Measurements from ENCODE around the gene PIGN.

Gene PIGN

DNA sequence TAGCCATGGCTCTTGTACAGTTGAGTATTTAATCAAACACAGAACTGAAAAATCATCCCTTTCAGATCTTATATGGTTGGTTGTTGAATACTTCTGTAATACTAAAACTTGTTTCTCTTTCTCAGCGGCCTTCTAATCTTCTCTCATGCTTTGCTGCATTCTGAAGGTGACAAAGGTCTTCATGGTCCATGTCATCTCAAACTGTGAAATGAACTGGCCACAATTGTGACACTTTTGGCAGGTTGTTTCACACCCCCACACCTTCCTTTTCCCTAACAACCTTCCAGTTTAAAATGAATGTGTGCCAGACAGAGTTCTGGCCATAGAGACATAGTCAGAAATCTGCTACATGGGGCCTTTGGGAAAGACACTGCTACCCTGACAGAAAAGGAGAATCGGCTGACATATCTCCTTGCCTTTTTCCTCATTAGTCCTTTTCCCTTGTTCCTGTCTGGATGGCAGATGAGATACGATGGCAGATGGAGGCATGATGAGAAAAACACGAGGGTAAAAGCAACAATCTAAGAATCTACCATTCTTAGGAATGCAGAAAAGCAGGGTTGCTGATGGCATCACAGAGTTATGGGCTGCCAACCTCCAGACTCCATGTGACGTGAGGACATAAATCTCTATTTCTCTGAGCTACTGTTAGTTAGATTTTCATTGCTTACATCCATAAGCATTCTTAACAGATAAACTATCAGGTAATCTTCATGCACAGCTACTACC is 106.5 kb downstream of the PIGN start:
- Histone ChIP-seq H3K27me3 (replicated peaks; ENCODE audit: control insufficient read depth, insufficient read depth, low read length) (no peaks in the 10 kb centered on the region), H3K9ac (ENCODE audit: low read length) (no peak overlapping the region), H3K9me3 (ENCODE audit: control insufficient read depth, low read length) (no peaks in the 10 kb centered on the region), H3K36me3 (ENCODE audit: control insufficient read depth, insufficient read depth, low read length, severe bottlenecking) (no peaks in the 10 kb centered on the region), H3K4me3 (ENCODE audit: low read length) (no peak overlapping the region), H3K4me1 (ENCODE audit: control insufficient read depth, insufficient read depth, low read length) (peaks cover 3% of the 10 kb centered on the region)
- peak; percentile 2 for DNase-seq (ENCODE audit: low read depth)

DNA sequence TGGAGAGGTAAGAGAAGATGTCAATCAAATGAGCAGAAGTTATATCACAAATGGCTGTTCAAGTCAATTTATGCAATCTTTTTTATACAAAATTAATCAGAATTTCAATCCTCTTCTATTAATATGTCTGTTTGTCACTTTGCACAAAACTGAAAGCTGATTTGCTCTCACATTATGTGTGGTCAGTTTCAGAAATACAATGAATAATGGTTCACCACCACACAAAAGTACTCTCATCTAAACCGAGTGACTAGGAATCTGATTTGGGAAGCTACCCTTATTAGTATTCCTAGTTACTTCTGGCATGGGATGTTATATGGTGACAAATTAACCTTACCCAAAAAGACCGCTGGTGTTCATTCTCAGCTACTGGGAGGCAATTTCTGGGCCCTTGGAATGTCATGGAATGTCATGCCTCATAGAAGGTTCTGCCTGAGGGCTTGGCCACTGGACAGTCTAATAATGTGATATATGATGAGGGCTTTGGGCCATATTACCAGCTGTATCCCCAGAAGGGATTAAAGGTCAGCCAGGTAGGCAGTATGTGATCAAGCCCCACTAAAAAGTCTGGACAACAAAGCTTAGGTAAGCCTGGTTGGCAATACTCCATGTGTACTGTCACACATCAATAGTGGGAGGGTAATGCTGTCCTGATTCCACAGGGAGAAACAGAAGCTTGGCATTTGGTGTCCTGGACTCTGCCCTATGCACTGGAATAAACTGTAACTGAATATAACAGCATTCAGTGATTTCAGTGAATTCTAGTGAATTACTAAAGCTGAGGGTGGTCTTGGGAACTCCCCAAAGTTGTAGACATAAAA is 113.2 kb downstream of the PIGN start:
- Histone ChIP-seq H3K9ac (ENCODE audit: low read length) (no peak overlapping the region), H3K4me1 (ENCODE audit: control insufficient read depth, insufficient read depth, low read length) (no peaks in the 10 kb centered on the region), H3K9me3 (ENCODE audit: control insufficient read depth, low read length) (no peaks in the 10 kb centered on the region), H3K27me3 (replicated peaks; ENCODE audit: control insufficient read depth, insufficient read depth, low read length) (no peaks in the 10 kb centered on the region), H3K36me3 (ENCODE audit: control insufficient read depth, insufficient read depth, low read length, severe bottlenecking) (peaks cover 10% of the 10 kb centered on the region), H3K4me3 (ENCODE audit: low read length) (no peak overlapping the region)
- no peak for DNase-seq (ENCODE audit: low read depth)

DNA sequence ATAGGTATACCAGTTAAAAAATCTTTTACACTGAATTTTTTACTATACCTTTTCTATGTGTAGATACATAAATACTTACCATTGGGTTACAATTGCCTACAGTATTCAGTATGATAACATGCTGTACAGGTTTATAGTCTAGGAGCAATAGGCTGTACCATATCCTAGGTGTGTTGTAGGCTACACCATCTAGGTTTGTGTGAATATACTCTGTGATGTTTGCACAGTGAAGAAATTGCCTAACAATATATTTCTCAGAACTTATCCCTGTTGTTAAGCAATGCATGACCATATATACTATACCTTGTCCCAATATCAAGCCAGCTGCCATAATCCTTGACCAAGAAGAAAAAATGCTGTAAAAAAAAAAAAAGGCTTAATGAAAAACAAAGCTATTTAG is 114.5 kb downstream of the PIGN start:
- no peaks in the 10 kb centered on the region for H3K27me3 ChIP-seq (replicated peaks; ENCODE audit: control insufficient read depth, insufficient read depth, low read length)
- H3K9ac ChIP-seq (ENCODE audit: low read length), result no peak overlapping the region
- H3K4me1 ChIP-seq (ENCODE audit: control insufficient read depth, insufficient read depth, low read length), result no peaks in the 10 kb centered on the region
- DNase-seq (ENCODE audit: low read depth), result no peak
- H3K36me3 ChIP-seq (ENCODE audit: control insufficient read depth, insufficient read depth, low read length, severe bottlenecking), result peaks cover 17% of the 10 kb centered on the region
- H3K4me3 ChIP-seq (ENCODE audit: low read length), result no peak overlapping the region
- no peaks in the 10 kb centered on the region for H3K9me3 ChIP-seq (ENCODE audit: control insufficient read depth, low read length)

DNA sequence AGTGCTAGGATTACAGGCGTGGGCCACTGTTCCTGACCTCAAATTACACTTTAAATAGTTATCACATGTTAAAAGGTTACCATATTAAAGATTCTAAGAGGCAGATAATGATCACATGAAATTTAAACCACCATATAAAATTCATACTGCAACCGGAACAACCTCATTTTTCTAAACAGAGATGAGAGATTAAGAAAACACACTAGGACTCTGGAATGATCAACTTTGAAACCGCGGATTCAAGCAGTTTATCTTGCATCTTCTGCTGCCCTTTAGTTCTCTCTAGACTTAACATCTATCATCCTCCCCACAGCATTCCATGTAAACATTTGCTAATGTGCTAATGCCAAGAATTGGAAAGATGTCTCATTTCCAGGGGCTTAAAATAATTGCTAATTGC is 115.8 kb downstream of the PIGN start:
- no peak overlapping the region for H3K4me3 ChIP-seq (ENCODE audit: low read length)
- H3K9ac ChIP-seq (ENCODE audit: low read length), result no peak overlapping the region
- H3K9me3 ChIP-seq (ENCODE audit: control insufficient read depth, low read length), result no peaks in the 10 kb centered on the region
- no peaks in the 10 kb centered on the region for H3K4me1 ChIP-seq (ENCODE audit: control insufficient read depth, insufficient read depth, low read length)
- peaks cover 17% of the 10 kb centered on the region for H3K36me3 ChIP-seq (ENCODE audit: control insufficient read depth, insufficient read depth, low read length, severe bottlenecking)
- DNase-seq (ENCODE audit: low read depth), result no peak
- H3K27me3 ChIP-seq (replicated peaks; ENCODE audit: control insufficient read depth, insufficient read depth, low read length), result no peaks in the 10 kb centered on the region

DNA sequence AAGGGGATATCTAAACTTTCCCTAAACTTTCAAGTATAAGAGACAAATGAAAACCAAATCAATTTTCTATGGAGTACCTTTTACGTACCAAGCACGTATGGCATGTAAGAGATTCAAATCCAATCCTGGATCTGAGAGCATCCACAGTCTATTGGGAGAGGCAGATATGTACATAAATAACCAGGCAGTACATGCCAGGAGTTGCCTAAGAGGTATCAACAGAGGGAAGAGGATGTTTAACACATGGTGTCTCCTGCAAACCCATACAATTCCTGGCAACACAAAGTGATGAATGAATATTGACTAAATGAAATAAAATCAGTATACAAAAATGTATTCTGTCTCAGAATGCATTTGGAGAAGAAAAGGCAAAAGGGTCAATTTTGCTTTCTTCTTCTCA is 116.6 kb downstream of the PIGN start:
- Histone ChIP-seq H3K4me1 (ENCODE audit: control insufficient read depth, insufficient read depth, low read length) (no peaks in the 10 kb centered on the region), H3K27me3 (replicated peaks; ENCODE audit: control insufficient read depth, insufficient read depth, low read length) (no peaks in the 10 kb centered on the region), H3K9me3 (ENCODE audit: control insufficient read depth, low read length) (no peaks in the 10 kb centered on the region), H3K36me3 (ENCODE audit: control insufficient read depth, insufficient read depth, low read length, severe bottlenecking) (peaks cover 17% of the 10 kb centered on the region), H3K4me3 (ENCODE audit: low read length) (no peak overlapping the region), H3K9ac (ENCODE audit: low read length) (no peak overlapping the region)
- peak; percentile 20 for DNase-seq (ENCODE audit: low read depth)

DNA sequence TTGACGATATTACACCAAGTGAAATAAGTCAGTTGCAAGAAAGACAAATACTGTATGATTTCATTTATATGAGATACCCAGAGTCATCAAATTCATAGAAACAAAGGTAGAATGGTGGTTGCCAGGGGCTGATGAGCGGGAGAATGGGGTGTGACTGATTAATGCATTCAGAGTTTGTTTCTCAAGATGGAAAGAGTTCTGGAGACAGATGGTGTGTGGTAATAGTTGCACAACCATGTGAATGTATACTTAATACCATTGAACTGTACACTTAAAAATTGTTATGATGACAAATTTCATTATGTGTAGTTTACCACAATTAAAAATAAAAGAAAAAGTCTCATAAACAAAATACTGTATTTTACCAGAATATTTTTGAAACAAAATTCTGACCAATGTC is 117.3 kb downstream of the PIGN start:
- H3K9ac ChIP-seq (ENCODE audit: low read length), result no peak overlapping the region
- peaks cover 17% of the 10 kb centered on the region for H3K36me3 ChIP-seq (ENCODE audit: control insufficient read depth, insufficient read depth, low read length, severe bottlenecking)
- peak; percentile 64 for DNase-seq (ENCODE audit: low read depth)
- no peak overlapping the region for H3K4me3 ChIP-seq (ENCODE audit: low read length)
- no peaks in the 10 kb centered on the region for H3K9me3 ChIP-seq (ENCODE audit: control insufficient read depth, low read length)
- no peaks in the 10 kb centered on the region for H3K4me1 ChIP-seq (ENCODE audit: control insufficient read depth, insufficient read depth, low read length)
- H3K27me3 ChIP-seq (replicated peaks; ENCODE audit: control insufficient read depth, insufficient read depth, low read length), result no peaks in the 10 kb centered on the region

DNA sequence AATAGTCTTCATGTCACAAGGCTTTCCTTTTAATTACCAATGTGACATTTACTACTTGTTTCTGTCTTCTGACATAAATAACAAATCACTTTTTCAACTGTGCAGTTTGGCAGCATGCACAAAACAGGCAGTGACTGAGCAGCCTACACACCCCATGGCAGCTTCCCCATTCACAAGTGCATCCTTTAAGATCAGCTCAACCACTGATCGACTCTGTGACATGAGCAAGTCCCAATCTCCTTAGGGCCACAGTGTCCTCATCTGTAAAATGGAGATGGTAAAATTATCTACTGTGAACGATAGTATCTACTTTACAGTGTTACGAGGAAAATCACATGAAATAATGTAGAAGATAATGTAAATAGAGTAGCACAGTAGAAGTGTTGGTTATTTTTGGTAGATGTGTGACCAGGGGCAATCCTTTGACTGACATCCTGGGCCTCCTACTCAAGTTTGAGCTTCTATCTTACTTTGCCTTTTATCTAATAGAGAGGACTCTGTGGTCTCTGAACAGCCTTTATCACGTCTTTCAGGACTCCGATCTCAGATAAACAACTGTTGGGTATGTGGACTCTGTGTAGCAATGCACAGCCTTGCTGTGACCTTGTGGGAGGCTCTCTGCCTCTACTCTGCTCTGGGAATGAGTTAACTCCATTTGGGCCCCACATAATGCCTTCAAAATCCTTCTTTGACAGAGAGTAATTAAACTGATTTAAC is 120.6 kb downstream of the PIGN start:
- Histone ChIP-seq H3K9ac (ENCODE audit: low read length) (no peak overlapping the region), H3K4me1 (ENCODE audit: control insufficient read depth, insufficient read depth, low read length) (no peaks in the 10 kb centered on the region)
- DNase-seq (ENCODE audit: low read depth), result no peak

DNA sequence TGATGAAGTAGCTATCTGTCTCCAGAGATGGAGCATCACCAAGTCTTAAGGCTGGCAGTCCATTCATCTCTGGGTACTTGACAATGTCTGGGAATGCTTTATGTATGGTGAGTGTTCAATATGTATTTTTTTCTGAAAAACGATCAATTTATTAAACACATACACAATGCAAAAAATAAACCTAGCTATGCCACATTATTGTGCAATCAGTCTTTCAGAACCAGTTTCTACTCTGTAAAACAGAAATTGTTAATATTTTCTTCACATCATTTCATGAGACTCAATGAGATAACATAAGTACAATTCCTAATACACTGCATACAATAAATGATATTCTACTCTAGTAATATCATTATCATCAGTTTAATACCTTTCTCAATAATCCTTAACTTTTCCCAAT is 122.5 kb downstream of the PIGN start:
- Histone ChIP-seq H3K36me3 (ENCODE audit: control insufficient read depth, insufficient read depth, low read length, severe bottlenecking) (peaks cover 13% of the 10 kb centered on the region), H3K9ac (ENCODE audit: low read length) (no peak overlapping the region), H3K4me1 (ENCODE audit: control insufficient read depth, insufficient read depth, low read length) (no peaks in the 10 kb centered on the region), H3K27me3 (replicated peaks; ENCODE audit: control insufficient read depth, insufficient read depth, low read length) (no peaks in the 10 kb centered on the region), H3K9me3 (ENCODE audit: control insufficient read depth, low read length) (peaks cover 4% of the 10 kb centered on the region), H3K4me3 (ENCODE audit: low read length) (no peak overlapping the region)
- no peak for DNase-seq (ENCODE audit: low read depth)

More for the DNA sequence above, 120.6 kb downstream of the PIGN start:
- no peaks in the 10 kb centered on the region for H3K9me3 ChIP-seq (ENCODE audit: control insufficient read depth, low read length)
- peaks cover 9% of the 10 kb centered on the region for H3K36me3 ChIP-seq (ENCODE audit: control insufficient read depth, insufficient read depth, low read length, severe bottlenecking)
- H3K27me3 ChIP-seq (replicated peaks; ENCODE audit: control insufficient read depth, insufficient read depth, low read length), result no peaks in the 10 kb centered on the region
- no peak overlapping the region for H3K4me3 ChIP-seq (ENCODE audit: low read length)

DNA sequence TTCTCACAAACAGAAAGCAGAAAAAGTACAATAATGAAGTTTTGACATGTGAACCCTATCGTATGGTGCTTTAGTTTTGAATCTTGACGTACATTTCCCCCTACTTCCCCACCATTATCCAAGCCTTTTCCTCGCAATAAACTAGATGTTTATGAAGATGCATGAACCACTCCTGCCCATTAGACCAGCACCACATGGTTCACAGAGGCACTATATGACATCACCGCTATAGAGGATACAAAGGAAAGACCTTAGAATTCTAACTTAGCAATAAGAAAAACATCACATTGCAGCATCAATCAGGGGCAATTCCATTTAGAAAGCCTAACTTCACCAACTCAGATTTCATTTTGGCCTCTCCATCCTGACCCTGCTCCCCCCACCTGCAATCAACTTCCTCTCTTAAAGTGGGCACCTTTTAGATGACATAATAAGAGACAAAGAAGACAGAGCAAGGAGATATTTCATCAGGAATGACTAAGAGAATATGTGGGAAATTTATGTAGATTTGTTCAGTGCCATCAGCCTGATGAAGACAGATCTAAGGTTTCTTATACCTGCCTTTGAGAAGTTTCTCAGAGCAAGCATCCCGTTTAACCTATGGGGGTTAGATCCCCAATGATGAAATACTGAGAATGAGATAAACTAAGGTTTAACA is 124.9 kb downstream of the PIGN start:
- no peak for DNase-seq (ENCODE audit: low read depth)
- peaks cover 6% of the 10 kb centered on the region for H3K36me3 ChIP-seq (ENCODE audit: control insufficient read depth, insufficient read depth, low read length, severe bottlenecking)
- H3K27me3 ChIP-seq (replicated peaks; ENCODE audit: control insufficient read depth, insufficient read depth, low read length), result no peaks in the 10 kb centered on the region
- H3K9ac ChIP-seq (ENCODE audit: low read length), result no peak overlapping the region
- H3K9me3 ChIP-seq (ENCODE audit: control insufficient read depth, low read length), result peaks cover 4% of the 10 kb centered on the region
- H3K4me1 ChIP-seq (ENCODE audit: control insufficient read depth, insufficient read depth, low read length), result no peaks in the 10 kb centered on the region
- H3K4me3 ChIP-seq (ENCODE audit: low read length), result no peak overlapping the region

DNA sequence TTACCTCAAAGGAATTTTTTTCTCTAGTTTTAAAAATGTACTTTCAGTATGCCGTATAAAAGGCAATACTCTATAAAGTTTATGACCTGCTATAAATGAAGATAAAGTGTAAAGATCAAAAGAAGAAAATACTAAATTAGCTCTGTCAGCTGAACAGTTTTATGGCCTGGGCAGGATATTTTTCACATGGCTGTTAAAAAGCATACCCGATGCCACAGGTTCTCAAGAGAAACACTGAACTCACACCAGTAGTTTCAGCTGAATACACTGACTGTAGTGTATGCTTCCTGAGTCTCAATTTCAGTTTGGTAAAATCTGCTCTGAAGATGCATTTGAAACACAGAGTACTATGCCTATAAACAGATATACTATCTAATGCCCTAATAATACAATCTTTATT is 126.0 kb downstream of the PIGN start:
- no peak overlapping the region for H3K4me3 ChIP-seq (ENCODE audit: low read length)
- no peaks in the 10 kb centered on the region for H3K27me3 ChIP-seq (replicated peaks; ENCODE audit: control insufficient read depth, insufficient read depth, low read length)
- peaks cover 6% of the 10 kb centered on the region for H3K36me3 ChIP-seq (ENCODE audit: control insufficient read depth, insufficient read depth, low read length, severe bottlenecking)
- H3K9me3 ChIP-seq (ENCODE audit: control insufficient read depth, low read length), result peaks cover 4% of the 10 kb centered on the region
- H3K9ac ChIP-seq (ENCODE audit: low read length), result no peak overlapping the region
- no peaks in the 10 kb centered on the region for H3K4me1 ChIP-seq (ENCODE audit: control insufficient read depth, insufficient read depth, low read length)
- no peak for DNase-seq (ENCODE audit: low read depth)
